DMS53 treated with DMSO at 0.1 percent for 48 hours (cell line): ENCODE results near the gene SNAPC2.
"Not testable (repeated sequence)": the region's sequence is repeated elsewhere in the genome, so short reads cannot be mapped to it uniquely, and the experiment has no call there.

Source experiments
- DNase-seq: peaks from one replicate; lab custom pipeline; 2025; ENCODE audit not compliant: unreplicated experiment; lab: John Stamatoyannopoulos, UW

SNAPC2 gene

DNA sequence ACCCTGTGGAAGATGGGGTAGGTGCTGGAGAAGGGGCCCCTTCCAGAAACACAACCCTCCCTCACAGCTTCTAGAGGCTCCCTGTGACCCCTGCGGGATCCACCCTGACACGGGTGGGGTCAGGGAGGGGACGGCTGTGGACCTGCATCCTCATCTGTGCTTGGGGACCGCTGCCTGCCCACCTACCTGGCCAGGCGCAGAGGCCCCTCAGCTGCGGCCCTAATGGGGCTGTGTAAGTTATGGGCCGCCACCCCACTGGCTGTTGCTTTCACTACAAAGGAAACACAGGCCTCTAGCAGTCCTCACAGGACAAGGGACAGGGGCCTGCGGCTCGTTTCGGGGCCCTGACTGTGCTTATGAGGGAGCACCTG lies 12.8 kb downstream of the SNAPC2 start:
- DNase-seq: no peak

DNA sequence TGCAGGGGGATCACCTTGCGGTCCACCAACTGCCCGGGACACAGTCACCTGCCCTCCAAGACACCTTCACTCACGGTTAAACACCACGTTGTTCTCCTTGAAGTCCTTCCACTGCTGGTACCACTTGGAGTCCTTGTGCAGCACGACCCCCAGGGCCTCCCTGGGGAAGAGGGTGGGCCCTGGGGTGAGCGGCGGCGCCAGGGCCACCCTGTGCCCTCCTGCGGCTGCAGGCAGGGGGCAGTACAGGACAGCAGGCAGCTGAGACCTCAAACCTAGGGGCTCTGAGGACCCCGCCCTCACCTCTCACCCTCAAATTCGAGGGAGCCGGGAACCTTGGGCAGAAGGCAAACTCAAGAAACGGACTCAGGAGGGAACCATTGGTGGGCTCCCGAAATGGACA lies 13.3 kb downstream of the SNAPC2 start:
- no peak for DNase-seq

DNA sequence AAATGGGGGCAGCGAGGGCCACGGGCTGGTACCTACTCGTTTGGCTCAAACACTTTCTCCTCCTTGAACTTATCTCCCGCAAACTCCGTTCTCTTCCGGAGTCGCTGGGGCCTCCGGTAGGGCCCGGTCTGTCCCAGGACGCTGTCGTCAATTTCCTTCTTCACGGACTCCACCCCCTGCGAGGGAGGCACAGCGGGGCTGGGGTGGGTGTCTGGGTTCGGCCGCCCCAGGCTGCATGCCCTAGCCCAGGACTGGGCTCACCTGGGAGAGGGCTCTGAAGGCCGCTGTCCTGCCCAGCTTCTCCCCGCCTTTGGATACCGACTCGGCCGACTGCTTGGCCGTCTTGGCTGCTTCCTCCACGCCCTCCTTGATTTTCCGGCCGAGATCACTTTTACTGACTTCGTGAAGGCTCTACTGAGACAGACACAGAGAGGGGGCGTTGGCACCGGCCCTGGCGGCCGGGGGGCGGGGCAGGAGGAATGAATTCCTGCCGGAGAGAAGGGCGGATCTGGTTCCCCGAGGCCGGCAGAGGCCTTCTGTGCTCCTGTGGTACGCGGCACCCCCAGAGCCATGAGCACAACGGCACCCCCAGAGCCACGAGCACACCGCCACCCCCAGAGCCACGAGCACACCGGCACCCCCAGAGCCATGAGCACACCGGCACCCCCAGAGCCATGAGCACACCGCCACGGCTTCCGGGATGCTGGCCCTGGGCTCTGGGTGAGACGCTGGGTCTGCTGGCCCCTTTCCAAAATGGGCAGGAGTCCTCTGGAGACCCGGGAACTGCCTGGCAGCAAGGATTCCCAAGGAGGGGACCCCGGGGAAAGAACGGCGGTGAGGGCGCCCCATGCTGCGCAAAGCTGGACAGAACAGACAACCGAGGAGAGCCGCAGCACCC lies 13.9 kb downstream of the SNAPC2 start:
- no peak for DNase-seq

DNA sequence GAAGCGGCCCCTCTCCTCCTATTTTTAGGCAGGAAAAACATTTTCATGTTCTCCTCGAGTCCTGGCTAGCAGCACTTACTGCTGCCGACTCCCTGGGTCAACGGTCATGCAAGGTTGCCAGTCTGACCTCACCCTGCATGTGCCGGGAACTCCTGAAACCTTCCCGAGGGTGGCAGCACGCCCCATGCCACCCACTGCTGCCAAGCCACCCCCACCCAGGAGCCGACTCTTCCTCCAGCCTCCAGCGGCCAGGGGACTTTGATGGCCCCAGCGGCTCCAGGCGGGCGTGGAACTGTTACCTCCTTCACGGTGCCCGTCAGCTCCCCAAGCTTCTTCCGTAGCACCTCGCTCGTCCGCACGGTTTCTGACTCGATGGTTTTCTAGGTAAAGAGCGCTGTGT lies 14.6 kb downstream of the SNAPC2 start:
- DNase-seq: no peak

DNA sequence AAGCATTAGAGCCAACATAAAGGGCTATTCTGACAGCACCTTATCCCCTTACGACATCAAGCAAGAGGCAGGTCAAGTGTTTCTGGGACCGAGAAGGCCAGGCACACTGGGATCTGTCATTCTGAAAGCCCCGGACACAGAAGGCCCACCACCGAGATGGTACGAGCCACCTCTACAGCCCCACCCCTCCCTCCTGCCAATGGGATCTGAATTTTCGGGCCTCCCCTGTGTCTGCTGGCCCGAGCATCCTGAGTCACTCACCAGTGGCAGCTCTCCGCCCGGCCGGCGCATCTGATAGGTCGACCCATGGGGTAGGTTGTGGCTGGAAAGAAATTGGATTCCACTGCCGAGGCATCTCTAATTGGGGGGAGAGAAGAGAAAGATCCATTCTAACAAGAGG lies 20.7 kb downstream of the SNAPC2 start:
- no peak for DNase-seq

DNA sequence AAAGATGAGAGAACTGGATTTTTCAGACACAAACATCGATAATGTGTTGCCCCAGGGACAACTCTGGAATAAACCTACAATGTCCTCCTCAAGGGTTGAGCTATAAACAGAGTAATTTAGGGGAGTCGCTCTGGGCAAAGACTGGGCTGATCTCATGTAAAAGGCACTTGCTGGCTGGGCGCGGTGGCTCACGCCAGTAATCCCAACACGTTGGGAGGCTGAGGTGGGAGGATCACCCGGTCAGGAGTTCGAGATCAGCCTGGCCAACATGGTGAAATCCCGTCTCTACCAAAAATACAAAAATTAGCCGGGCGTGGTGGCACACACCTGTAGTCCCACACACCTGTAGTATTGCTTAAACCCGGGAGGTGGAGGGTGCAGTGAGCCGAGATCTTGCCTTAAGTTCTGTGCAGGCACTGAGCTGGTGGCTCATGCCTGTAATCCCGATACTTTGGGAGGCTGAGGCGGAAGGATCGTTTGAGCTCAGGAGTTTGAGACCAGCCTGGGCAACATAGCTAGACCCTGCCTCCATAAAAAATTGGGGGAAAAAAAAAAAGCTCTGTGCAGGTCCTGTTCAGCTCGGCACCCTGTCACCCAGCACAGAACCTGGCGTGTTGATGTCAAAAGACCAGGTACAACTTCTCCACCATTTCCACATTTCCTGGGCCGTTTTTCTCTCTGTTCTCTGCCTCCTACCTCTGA lies 21.9 kb downstream of the SNAPC2 start:
- no peak for DNase-seq

DNA sequence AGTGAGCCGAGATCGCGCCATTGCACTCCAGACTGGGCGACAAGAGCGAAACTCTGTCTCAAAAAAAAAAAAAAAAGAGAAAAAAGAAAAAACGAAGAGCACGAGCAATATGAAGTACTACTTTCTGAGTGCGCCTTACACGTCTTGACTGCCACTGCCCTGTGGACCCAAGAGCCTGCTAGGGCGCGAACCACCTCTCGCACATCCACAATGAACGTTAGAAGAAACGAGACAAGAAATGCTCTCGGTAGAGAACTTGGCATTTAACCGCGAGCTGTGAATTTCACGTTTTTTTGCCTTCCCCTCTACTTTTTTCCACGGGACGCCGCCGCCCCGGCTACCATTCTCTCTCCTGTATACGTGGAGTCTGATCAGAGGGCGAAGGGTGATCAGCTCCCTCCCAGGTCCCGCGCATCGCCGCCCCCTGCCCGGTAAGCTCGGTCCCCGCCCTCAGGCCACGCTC lies 22.9 kb downstream of the SNAPC2 start:
- DNase-seq: no peak

DNA sequence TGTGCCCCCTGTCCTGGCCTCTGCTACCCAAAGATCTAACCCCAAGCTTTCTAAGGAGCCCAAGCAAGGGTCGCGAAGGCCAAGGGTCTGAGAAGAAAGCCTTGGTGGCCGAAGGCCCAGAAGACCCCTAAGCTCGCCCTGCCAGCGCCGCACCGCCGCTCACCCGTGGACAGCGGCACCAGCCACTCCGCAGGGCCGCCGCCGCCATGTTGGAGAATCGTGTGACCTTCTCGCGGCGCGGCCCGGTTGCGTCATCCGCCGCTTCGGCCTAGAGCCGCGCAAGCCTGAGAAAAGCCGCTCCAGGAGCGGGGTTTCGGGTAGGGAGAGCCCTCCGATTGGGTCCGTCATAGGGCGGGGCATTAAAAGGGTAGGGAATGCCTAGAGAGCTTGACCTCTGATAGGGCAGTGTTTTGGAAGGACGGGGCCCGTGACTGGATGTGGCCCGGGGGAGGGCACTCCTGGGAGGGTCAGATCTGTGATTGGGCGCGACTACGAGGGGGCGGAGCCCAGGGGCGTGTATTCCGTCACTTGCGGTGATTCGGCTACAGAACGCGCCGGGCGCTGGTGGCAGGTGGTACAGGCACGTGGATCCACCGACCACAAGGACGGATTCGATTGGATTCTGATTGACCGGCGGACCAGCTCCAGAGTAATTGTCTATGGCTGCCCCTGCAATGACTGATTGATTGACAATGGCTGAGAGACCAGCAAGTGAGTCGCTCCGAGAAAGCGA lies 23.5 kb downstream of the SNAPC2 start, which contains the start of gene TIMM44:
TIMM44 (minus strand) TSS at position 223 of the 733 bp plus-strand sequence; CDS start at position 208, 15 bp downstream.
- peak; percentile 93 for DNase-seq

DNA sequence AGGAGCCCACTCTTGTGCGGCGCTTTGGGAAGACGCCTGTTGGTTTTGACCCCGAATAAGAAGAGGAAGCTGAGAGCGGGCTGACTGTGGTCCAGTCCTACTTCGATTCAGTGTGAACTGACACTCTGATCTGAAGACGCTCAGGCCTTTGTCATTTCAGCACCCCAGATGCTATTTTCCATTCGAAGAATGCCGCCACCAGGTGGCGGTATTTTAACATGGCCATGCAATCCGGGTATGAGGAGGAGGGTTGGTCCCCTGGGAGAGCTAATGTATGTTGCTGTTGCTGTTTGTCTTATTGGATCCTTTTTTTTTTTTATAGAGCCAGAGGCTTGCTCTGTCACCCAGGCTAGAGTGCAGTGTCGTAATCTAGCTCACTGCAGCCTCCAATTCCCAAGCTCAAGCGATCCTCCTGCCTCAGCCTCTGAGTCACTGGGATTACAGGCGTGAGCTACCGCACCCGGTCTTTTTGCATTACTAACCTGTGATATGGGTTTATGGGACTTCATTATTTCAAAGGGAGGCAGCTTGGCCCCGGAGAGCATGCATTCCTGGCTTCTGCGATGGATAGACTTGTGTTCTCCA lies 24.1 kb downstream of the SNAPC2 start:
- peak; percentile 71 for DNase-seq

DNA sequence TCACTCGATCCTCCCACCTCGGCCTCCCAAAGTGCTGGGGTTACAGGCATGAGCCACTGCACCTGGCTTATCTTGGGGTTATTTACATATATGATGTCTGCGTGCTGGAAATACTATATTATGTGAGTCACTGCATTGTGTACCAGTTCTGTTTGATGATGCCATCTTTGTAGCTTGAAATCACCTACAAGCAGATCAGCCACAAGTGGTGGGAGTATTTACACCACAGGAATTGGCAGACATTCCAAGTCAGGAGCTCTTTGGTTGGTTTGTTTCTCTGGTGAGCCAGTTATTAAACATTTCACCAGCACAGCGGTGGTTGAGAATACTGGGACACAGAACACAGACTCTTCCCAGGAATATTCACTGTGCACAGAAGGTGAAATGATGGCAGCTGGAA lies 27.8 kb downstream of the SNAPC2 start:
- DNase-seq: no peak

DNA sequence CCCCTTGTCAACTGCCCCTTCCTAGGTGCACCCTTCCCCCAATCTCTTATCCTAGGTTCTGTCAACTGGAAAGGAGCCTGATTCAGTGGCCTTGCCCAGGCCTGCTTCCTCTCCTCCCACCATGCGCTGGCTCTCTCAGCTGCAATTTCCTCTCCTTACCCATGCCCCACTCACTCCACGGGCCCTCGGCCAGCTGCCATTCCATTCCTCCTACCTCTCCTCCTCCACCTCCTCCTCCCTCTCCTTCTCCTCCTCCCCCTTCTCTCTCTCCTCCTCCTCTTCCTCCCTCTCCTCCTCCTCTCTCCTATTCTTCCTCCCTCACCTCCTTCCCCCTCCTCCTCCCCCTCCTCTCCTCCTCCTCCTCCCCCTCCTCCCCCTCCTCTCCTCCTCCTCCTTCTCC lies 32.9 kb downstream of the SNAPC2 start:
- DNase-seq: no peak

DNA sequence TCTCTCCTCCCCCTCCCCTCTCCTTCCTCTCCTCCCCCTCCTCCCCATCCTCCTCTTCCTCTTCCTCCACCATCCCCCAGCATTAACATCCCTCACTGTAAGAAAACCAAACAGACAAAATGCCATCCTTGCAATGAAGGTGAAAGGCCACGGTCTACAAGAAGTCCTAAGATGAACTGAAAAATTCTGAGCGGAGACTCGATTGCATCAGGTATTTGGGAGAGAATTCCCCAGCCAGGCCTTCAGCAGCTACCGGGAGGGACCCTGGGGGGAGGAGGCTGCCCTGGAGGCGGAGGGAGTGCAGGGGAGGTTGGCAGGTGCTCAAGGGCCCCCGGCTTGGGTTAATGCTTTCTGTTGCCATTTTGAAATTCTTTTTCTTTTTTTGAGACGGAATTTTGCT lies 33.4 kb downstream of the SNAPC2 start:
- no peak for DNase-seq

DNA sequence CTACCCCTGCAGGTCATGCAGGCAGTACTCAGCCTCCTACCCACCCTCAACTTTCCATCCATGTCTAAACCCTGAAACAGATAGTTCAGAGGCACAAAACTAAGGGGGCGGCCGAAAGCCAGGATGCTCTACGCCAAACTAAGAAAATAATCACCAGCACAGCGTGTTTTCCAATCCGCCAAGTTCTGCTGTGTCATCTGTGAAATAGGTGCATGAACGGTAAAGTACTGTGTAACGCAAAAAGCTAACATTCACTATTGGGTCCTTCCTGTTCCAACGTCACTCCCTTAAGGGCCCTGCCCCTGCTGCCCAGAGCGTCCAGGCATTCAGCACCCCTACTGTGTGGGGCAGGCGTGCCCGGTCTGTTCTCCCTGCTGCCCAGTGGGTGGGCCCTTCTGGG lies 35.6 kb downstream of the SNAPC2 start:
- DNase-seq: no peak

DNA sequence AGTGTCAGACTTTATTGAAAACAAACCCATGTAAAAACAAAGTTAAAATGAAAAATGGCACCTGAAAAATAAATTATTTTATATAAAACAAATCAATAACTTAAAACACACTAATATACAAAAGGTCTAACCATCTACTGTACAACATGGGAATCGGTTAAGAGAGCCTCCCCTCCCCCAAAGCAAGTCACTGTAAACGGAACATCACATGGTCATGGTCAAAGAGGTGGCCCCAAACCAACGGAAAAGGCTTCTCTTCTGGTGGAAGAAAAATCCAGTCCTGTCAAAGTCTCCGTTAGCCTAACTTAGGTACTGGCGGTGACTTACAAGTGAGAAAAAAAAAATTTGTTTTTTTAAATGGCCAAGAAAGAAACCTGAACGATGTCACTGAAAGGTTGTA lies 39.1 kb downstream of the SNAPC2 start:
- no peak for DNase-seq

DNA sequence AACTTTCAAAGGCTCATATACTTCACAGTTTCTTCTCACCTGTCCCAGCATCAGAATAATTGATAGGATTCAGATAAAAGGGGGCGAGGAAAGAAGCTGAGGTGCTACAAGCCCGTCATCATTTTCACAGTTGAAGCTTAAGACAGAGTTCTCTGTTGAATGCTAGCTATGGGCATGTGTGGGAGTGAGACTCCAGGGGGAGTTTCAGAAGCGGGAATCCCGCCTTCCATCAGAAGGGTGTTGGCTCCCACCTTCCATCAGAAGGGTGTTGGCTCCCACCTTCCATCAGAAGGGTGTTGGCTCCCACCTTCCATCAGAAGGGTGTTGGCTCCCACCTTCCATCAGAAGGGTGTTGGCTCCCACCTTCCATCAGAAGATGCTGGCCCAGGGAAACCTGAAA lies 40.9 kb downstream of the SNAPC2 start:
- DNase-seq: not testable (repeated sequence)

DNA sequence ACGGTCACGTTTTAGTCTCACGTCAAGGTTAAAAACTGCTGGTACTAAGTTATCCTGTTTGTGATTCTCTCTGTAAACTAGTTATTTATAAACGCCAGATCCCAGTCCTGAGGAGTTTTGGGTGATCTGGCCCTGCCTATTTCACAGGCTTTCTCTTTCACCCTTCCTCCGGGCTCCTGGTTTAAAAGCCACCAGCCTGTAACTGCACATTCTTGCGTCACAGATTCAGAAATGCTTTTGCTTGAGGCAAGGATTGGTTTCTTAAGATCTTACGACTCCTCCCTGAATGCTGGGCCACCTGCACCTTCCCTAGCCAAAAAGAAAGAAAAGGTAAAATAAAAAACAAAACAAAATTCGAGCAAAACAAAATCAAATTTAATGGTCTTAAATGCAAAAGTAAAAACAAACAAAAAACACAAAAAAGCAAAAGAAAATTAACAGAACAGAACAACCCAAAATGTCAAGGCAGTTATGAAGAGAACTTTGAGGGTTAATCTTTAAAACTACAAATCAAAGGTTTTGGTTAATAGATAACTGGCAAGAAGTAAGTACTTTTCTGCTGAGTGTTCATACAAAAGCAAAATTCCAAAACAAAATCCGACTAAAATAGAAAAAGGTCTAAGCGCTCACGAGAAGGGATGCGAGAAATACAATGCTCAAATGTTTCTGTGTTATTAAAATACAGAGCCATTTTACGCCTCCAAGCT lies 41.9 kb downstream of the SNAPC2 start:
- no peak for DNase-seq

DNA sequence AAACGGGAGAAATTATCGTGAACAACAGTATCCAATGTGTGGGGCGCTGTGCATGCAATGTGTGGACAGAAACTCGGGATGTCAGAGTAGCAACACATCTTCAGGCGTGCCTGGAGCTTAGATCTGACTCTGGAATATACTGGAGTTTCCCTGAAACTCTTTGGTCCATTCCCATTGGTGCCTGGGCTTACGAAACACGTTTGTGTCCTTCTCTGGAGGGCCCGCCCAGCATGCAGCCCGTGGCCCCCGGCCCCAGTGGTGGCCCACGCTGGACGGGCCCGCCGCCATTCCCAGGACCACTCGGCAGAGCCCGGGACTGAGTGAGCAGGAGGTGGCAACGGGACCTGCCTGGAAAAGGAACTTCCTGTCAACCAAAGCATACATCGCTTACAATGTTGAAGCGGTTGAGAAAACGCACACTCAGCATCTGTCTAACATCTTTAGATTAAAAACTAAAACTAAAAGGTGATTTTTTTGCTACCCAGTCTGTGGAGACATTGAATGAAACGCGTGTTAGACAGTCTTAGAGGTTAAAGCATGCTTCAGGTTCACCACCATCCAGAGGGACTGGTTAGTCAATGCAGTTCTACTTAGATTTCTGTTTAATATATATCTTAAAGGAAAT lies 42.6 kb downstream of the SNAPC2 start:
- no peak for DNase-seq

DNA sequence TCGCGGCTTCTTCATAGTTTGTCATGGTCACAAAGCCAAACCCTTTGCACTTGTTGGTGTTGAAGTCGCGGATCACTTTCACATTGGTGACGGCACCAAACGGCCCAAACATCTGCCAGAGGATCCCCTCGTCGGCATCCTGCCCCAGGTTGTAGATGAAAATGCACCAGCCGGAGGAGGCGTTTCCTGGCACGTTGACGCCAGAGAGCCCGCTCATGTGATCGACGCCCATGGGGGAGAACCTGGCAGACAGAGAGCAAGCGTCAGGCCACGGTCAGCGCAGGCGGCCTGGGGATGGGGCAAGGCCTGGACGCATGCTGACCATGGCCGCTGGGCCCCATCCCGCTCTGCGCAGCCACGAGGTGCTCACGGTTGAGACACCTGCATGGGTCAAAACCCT lies 43.4 kb downstream of the SNAPC2 start:
- DNase-seq: no peak

DNA sequence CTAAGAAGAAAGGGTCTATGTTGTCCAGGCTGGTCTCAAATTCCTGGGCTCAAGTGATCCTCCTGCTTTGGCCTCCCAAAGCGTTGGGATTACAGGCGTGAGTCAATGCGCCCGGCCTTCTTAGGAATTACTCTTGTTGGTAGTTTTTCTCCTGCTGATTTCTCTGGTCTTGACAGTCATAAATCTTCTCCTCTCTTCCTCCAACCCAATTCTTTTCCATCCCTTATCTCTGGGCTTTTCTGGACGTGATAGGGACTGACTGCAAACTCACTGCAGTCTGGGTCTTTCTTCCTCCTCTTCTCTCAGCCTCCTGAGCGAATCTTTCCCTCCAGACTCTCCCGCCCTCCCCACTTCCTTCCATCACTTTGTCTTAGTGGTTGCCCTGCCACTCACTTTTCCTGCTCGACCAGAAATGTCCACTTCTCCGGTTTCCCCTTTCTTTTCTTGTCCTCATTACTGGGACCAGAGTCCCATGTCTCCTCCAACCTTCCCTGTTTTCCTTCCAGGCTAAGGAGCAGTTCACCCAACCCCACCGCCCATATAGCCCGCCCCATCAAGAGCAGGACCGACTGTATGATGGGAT lies 45.2 kb downstream of the SNAPC2 start:
- no peak for DNase-seq
